CD4-positive, alpha-beta T cell treated with Interleukin-6 for 4 hours (primary cell): ENCODE data around the gene TMEM170A.
A peak's percentile ranks its signal among the peaks of the same experiment; 100 is the strongest.
"Not testable (repeated sequence)": the region's sequence is repeated elsewhere in the genome, so short reads cannot be mapped to it uniquely, and the experiment has no call there.

Experiments used
- DNase-seq: peaks from one replicate; pipeline ENCODE4 v3.0.0-alpha.2; 2020; ENCODE audit warnings: mixed read lengths

TMEM170A gene

GRCh38 chr16:75446416-75446815 is 18.1 kb downstream of the TMEM170A start:
- no peak for DNase-seq

GRCh38 chr16:75445298-75445697 is 19.2 kb downstream of the TMEM170A start:
- DNase-seq, result no peak

- no peak for DNase-seq
Measured at GRCh38 chr16:75443298-75443697, 21.2 kb downstream of the TMEM170A start.

- DNase-seq, result no peak
Measured at GRCh38 chr16:75433732-75434413, 30.6 kb downstream of the TMEM170A start.

GRCh38 chr16:75432828-75433731 is 31.4 kb downstream of the TMEM170A start, which contains the start of gene CFDP1:
CFDP1 (minus strand) TSS chr16:75433503; CDS start chr16:75433352, 151 bp downstream.
- peak; percentile 96 for DNase-seq

GRCh38 chr16:75429621-75430403 is 34.7 kb downstream of the TMEM170A start:
- DNase-seq, result no peak

- not testable (repeated sequence) for DNase-seq
Measured at GRCh38 chr16:75426524-75426923, 38.0 kb downstream of the TMEM170A start.

GRCh38 chr16:75424105-75424762 is 40.3 kb downstream of the TMEM170A start:
- DNase-seq, result not testable (repeated sequence)

- no peak for DNase-seq
Measured at GRCh38 chr16:75423723-75424104, 40.8 kb downstream of the TMEM170A start.

- no peak for DNase-seq
Measured at GRCh38 chr16:75421820-75422126, 42.7 kb downstream of the TMEM170A start.

GRCh38 chr16:75420987-75421819 is 43.3 kb downstream of the TMEM170A start:
- DNase-seq, result peak; percentile 56

GRCh38 chr16:75416904-75417565 is 47.5 kb downstream of the TMEM170A start:
- DNase-seq, result no peak

GRCh38 chr16:75415169-75415905 is 49.2 kb downstream of the TMEM170A start:
- DNase-seq, result no peak

GRCh38 chr16:75413951-75414350 is 50.5 kb downstream of the TMEM170A start:
- DNase-seq, result no peak

- no peak for DNase-seq
Measured at GRCh38 chr16:75406943-75407342, 57.5 kb downstream of the TMEM170A start.

GRCh38 chr16:75402821-75403475 is 61.5 kb downstream of the TMEM170A start:
- peak; percentile 3 for DNase-seq

GRCh38 chr16:75402159-75402820 is 62.2 kb downstream of the TMEM170A start:
- DNase-seq, result no peak

- DNase-seq, result no peak
Measured at GRCh38 chr16:75401691-75402090, 62.8 kb downstream of the TMEM170A start.

GRCh38 chr16:75398333-75398732 is 66.2 kb downstream of the TMEM170A start:
- no peak for DNase-seq
